HUES6 (cell line): ENCODE data around the gene BARX1.
"Not testable (repeated sequence)": the region's sequence is repeated elsewhere in the genome, so short reads cannot be mapped to it uniquely, and the experiment has no call there.

Experiments
- H3K27ac ChIP-seq: 2 replicates; pipeline ENCODE4 v1.7.0; 2013; ENCODE audit warnings: low read depth, mild to moderate bottlenecking, low read length, inconsistent platforms
- H3K27me3 ChIP-seq: 2 replicates; pipeline ENCODE4 v1.6.1; 2013; ENCODE audit warnings: low read length; ENCODE audit not compliant: control insufficient read depth, insufficient read depth
- H3K36me3 ChIP-seq: 2 replicates; pipeline ENCODE4 v1.6.1; 2013; ENCODE audit warnings: low read length; ENCODE audit not compliant: control insufficient read depth, insufficient read depth
- H3K4me1 ChIP-seq: 2 replicates; pipeline ENCODE4 v1.6.1; 2013; ENCODE audit warnings: low read length; ENCODE audit not compliant: control insufficient read depth, insufficient read depth
- H3K4me3 ChIP-seq: 2 replicates; pipeline ENCODE4 v1.5.1; 2013; ENCODE audit warnings: low read depth, low read length
- H3K9ac ChIP-seq: one replicate; pipeline ENCODE4 v1.6.1; 2013; ENCODE audit warnings: mild to moderate bottlenecking, low read length
- H3K9me3 ChIP-seq: 2 replicates; pipeline ENCODE4 v1.6.1; 2013; ENCODE audit warnings: low read depth, low read length; ENCODE audit not compliant: control insufficient read depth, insufficient read depth

BARX1 gene

DNA sequence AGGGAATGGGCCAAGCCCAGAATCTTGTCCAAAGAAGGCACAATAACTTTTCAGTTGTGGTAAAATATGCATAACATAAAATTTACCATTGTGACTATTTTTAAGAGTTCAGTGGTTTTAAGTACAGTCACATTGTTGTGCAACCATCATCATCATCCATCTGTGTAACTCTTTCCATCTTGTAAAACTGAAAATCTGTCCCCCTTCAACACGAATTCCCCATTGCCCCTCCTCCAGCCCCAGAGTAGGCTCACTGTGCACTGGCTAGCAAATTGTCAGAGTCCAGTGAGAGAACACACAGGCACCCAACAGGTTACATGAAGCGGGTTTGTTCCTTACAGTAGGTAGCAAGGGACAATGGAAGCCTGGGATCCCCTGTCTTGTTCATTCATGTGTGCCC lies 13.7 kb downstream of the BARX1 start:
- Histone ChIP-seq H3K4me1 (peaks cover 8% of the 10 kb centered on the region), H3K9ac (no peak overlapping the region), H3K4me3 (no peak overlapping the region), H3K27ac (no peak overlapping the region), H3K27me3 (peaks cover 76% of the 10 kb centered on the region), H3K9me3 (no peaks in the 10 kb centered on the region), H3K36me3 (no peaks in the 10 kb centered on the region)

DNA sequence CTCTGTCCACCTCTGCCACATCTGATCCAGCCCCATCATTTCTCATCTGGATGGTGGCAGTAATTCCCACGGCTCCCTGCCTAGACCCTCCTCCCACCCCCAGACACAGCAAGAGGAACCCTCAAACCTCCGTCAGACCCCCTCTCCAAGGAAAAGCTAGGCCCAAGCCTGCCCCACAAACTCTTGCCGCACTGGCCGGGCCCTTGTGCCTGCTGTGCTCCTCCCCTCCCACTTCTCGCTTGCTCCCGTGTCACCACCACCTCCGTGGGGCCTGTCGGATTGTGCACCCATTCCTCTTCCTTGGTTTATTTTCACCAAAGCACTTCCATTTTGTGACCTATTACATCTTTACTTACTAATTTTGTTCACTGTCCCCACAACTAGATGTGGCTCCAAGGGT lies 14.2 kb downstream of the BARX1 start:
- H3K4me1 ChIP-seq: peaks cover 4% of the 10 kb centered on the region; the same call in 1 of the 2 replicates
- H3K27me3 ChIP-seq: peaks cover 73% of the 10 kb centered on the region
- no peak overlapping the region for H3K27ac ChIP-seq
- H3K9ac ChIP-seq: no peak overlapping the region
- H3K9me3 ChIP-seq: no peaks in the 10 kb centered on the region
- H3K36me3 ChIP-seq: no peaks in the 10 kb centered on the region
- no peak overlapping the region for H3K4me3 ChIP-seq

DNA sequence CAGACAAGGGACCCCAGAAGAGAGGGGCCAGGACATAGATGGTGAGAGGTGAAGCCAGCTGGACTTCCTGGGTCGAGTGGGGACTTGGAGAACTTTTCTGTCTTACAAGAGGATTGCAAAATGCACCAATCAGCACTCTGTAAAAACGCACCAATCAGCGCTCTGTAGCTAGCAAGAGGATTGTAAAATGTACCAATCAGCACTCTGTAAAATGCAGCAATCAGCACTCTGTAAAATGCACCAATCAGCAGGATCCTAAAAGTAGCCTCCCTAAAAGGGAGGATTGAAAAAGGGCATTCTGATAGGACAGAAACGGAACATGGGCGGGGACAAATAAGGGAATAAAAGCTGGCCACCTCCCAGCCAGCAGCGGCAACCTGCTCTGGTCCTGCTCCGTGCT lies 15.6 kb downstream of the BARX1 start:
- H3K27me3 ChIP-seq: peaks cover 62% of the 10 kb centered on the region
- not testable (repeated sequence) for H3K9me3 ChIP-seq, H3K4me3 ChIP-seq, H3K27ac ChIP-seq, H3K4me1 ChIP-seq, H3K36me3 ChIP-seq, H3K9ac ChIP-seq

GRCh38 chr9:93937193-93937592 lies 18.0 kb downstream of the BARX1 start:
- Histone ChIP-seq H3K4me1 (no peaks in the 10 kb centered on the region), H3K9me3 (no peaks in the 10 kb centered on the region), H3K27me3 (peaks cover 53% of the 10 kb centered on the region), H3K27ac (no peak overlapping the region), H3K9ac (no peak overlapping the region), H3K36me3 (no peaks in the 10 kb centered on the region), H3K4me3 (no peak overlapping the region)

DNA sequence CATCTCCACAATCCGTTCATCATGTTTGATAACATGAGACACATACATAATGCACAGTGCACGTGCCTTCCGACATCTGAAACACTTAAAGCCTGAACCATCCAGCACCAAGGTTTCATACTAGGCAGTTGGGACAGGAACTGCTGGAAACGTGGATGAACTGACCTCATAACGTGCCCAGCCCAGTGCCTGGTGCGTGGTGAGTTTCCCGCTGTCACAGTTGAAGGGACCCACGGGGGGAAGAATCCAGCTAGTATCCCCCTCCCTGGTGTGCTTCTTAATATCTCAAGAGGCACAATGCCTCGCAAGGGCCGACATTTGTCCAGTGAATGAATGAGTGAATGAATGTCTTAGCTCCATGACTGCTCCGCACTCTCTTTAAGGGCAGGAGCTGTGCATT lies 23.2 kb downstream of the BARX1 start:
- Histone ChIP-seq H3K4me3 (no peak overlapping the region), H3K27ac (no peak overlapping the region), H3K9ac (no peak overlapping the region), H3K36me3 (no peaks in the 10 kb centered on the region), H3K4me1 (0 out of 2 replicates have a peak, but pooled peaks cover 4% of the 10 kb centered on the region), H3K27me3 (peaks cover 45% of the 10 kb centered on the region), H3K9me3 (no peaks in the 10 kb centered on the region)

- Histone ChIP-seq H3K36me3 (no peaks in the 10 kb centered on the region), H3K27ac (no peak overlapping the region), H3K9me3 (no peaks in the 10 kb centered on the region), H3K9ac (no peak overlapping the region), H3K4me1 (0 out of 2 replicates have a peak, but pooled peaks cover 4% of the 10 kb centered on the region), H3K4me3 (no peak overlapping the region), H3K27me3 (peaks cover 38% of the 10 kb centered on the region)
Measured at GRCh38 chr9:93930070-93930469, 25.1 kb downstream of the BARX1 start.

- Histone ChIP-seq H3K36me3 (no peaks in the 10 kb centered on the region), H3K27me3 (peaks cover 35% of the 10 kb centered on the region), H3K27ac (no peak overlapping the region), H3K4me1 (0 out of 2 replicates have a peak, but pooled peaks cover 4% of the 10 kb centered on the region), H3K4me3 (no peak overlapping the region), H3K9ac (no peak overlapping the region), H3K9me3 (no peaks in the 10 kb centered on the region)
Measured at GRCh38 chr9:93929231-93929630, 25.9 kb downstream of the BARX1 start.

DNA sequence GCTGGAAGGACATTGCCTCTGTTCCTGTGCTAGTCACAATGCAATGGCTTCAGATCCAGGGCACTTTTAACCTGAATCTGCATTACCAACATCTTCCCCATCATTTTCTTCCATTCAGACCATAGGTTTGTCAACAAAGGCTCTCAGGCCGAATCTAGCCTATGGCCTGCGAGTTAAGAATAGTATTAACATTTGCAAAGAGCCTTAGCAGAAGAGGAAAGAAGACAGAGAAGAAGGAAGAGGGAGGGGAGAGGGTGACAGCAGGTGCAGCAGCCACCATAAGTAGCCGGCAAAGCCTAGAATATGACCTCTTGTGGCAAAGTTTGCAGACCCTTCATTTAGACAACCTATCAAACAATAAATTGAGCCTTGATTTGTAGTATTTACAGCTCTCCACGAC lies 32.6 kb downstream of the BARX1 start:
- no peaks in the 10 kb centered on the region for H3K36me3 ChIP-seq
- H3K9ac ChIP-seq: no peak overlapping the region

GRCh38 chr9:93920131-93920800 lies 34.9 kb downstream of the BARX1 start:
- Histone ChIP-seq H3K36me3 (no peaks in the 10 kb centered on the region), H3K9ac (no peak overlapping the region), H3K27ac (no peak overlapping the region), H3K9me3 (no peaks in the 10 kb centered on the region), H3K4me3 (no peak overlapping the region), H3K4me1 (no peaks in the 10 kb centered on the region), H3K27me3 (no peaks in the 10 kb centered on the region; the same call in 1 of the 2 replicates)

More for the DNA sequence above, 32.6 kb downstream of the BARX1 start:
- H3K9me3 ChIP-seq: no peaks in the 10 kb centered on the region
- no peaks in the 10 kb centered on the region for H3K4me1 ChIP-seq
- peaks cover 3% of the 10 kb centered on the region; the same call in 1 of the 2 replicates for H3K27me3 ChIP-seq
- no peak overlapping the region for H3K4me3 ChIP-seq
- H3K27ac ChIP-seq: no peak overlapping the region

GRCh38 chr9:93918061-93918460 lies 37.1 kb downstream of the BARX1 start:
- H3K9me3 ChIP-seq: no peaks in the 10 kb centered on the region
- H3K9ac ChIP-seq: no peak overlapping the region
- H3K36me3 ChIP-seq: no peaks in the 10 kb centered on the region
- H3K4me1 ChIP-seq: no peaks in the 10 kb centered on the region
- H3K27ac ChIP-seq: no peak overlapping the region
- no peak overlapping the region for H3K4me3 ChIP-seq
- H3K27me3 ChIP-seq: no peaks in the 10 kb centered on the region; the same call in 1 of the 2 replicates

GRCh38 chr9:93917121-93917853 lies 37.9 kb downstream of the BARX1 start:
- Histone ChIP-seq H3K27me3 (no peaks in the 10 kb centered on the region; the same call in 1 of the 2 replicates), H3K4me3 (no peak overlapping the region), H3K4me1 (peaks cover 7% of the 10 kb centered on the region), H3K36me3 (no peaks in the 10 kb centered on the region), H3K27ac (no peak overlapping the region), H3K9me3 (no peaks in the 10 kb centered on the region), H3K9ac (no peak overlapping the region)
